Stimulated activated CD8-positive, alpha-beta memory T cell treated with anti-CD3 and anti-CD28 coated beads, Interleukin-15, amount 100 ng/mL, for 1 hour (primary cell): Measurements from ENCODE around the gene R3HDML.
"Not testable (repeated sequence)": the region's sequence is repeated elsewhere in the genome, so short reads cannot be mapped to it uniquely, and the experiment has no call there.

Source experiments
- DNase-seq: peaks from one replicate; pipeline ENCODE4 v3.0.0-alpha.2; 2020; ENCODE audit warnings: low read depth

The R3HDML gene

GRCh38 chr20:44328428-44328827, 8.4 kb upstream of the R3HDML start:
- DNase-seq, result no peak

GRCh38 chr20:44331201-44331600, 5.6 kb upstream of the R3HDML start:
- no peak for DNase-seq

- DNase-seq, result no peak
These were observed 2.5 kb upstream of the R3HDML start for GRCh38 chr20:44334306-44334705.

GRCh38 chr20:44334709-44335108, 2.1 kb upstream of the R3HDML start:
- no peak for DNase-seq

- DNase-seq, result no peak
These were observed 1.2 kb upstream of the R3HDML start for GRCh38 chr20:44335675-44336074.

- DNase-seq, result no peak
These were observed 757 bp upstream of the R3HDML start for GRCh38 chr20:44336086-44336485.

GRCh38 chr20:44342248-44342647, 5.4 kb downstream of the R3HDML start:
- DNase-seq, result no peak

- DNase-seq, result no peak
These were observed 6.4 kb downstream of the R3HDML start for GRCh38 chr20:44343162-44343675.

GRCh38 chr20:44344723-44345122, 7.9 kb downstream of the R3HDML start:
- DNase-seq, result no peak

- DNase-seq, result no peak
These were observed 8.3 kb downstream of the R3HDML start for GRCh38 chr20:44345147-44345546.

- DNase-seq, result not testable (repeated sequence)
These were observed 9.1 kb downstream of the R3HDML start for GRCh38 chr20:44345941-44346340.

- DNase-seq, result no peak
These were observed 11.4 kb downstream of the R3HDML start for GRCh38 chr20:44348168-44348659.

- no peak for DNase-seq
These were observed 12.5 kb downstream of the R3HDML start for GRCh38 chr20:44349349-44349748.

GRCh38 chr20:44350567-44350966, 13.7 kb downstream of the R3HDML start:
- no peak for DNase-seq

- DNase-seq, result no peak
These were observed 18.2 kb downstream of the R3HDML start for GRCh38 chr20:44354979-44355497.

- no peak for DNase-seq
These were observed 18.9 kb downstream of the R3HDML start, which contains the start of gene HNF4A for GRCh38 chr20:44355498-44356352. Gene HNF4A (plus strand): TSS chr20:44355699. CDS start chr20:44355805, 106 bp downstream.

- DNase-seq, result no peak
These were observed 19.5 kb downstream of the R3HDML start for GRCh38 chr20:44356353-44356723.

GRCh38 chr20:44357020-44357419, 20.2 kb downstream of the R3HDML start:
- no peak for DNase-seq

- DNase-seq, result no peak
These were observed 20.8 kb downstream of the R3HDML start for GRCh38 chr20:44357555-44358125.

GRCh38 chr20:44358776-44359175, 21.9 kb downstream of the R3HDML start:
- DNase-seq, result no peak

GRCh38 chr20:44360221-44360620, 23.4 kb downstream of the R3HDML start:
- DNase-seq, result no peak

- DNase-seq, result no peak
These were observed 24.2 kb downstream of the R3HDML start for GRCh38 chr20:44361021-44361420.

- DNase-seq, result no peak
These were observed 25.7 kb downstream of the R3HDML start for GRCh38 chr20:44362466-44362940.
